K562 (cell line): ENCODE measurements around the gene PPOX. TPM values are rescaled to one million over a fixed set of nuclear protein-coding genes. Genes with fewer than 3 reads are reported as not detected.

ENCODE experiments used
- CHD1 ChIP-seq: fragments of 200-600 bp; sonication (generic); IDR thresholded peaks from one replicate; pipeline ENCODE4 v1.6.1; 2012; ENCODE audit warnings: mild to moderate bottlenecking, moderate library complexity, low read length, inconsistent platforms
- HIVEP1 ChIP-seq: fragments of 250-450 bp; sonication (Bioruptor Pico); IDR thresholded peaks from 2 replicates; pipeline ENCODE4 v1.4.0; 2020; ENCODE audit warnings: mild to moderate bottlenecking
- L3MBTL2 ChIP-seq: fragments of 450-650 bp; IDR thresholded peaks from 2 replicates; pipeline ENCODE4 v1.6.1; 2016; ENCODE audit warnings: mild to moderate bottlenecking, moderate library complexity
- MTA2 ChIP-seq: fragments of 450-650 bp; IDR thresholded peaks from 2 replicates; pipeline ENCODE4 v1.6.1; 2016; ENCODE audit warnings: low read depth
- NFRKB ChIP-seq: fragments of 450-650 bp; IDR thresholded peaks from 2 replicates; pipeline ENCODE4 v1.6.1; 2016; ENCODE audit warnings: low read depth
- POLR2G ChIP-seq: fragments of 200-400 bp; formaldehyde crosslinking; IDR thresholded peaks from 2 replicates; pipeline ENCODE4 v1.6.1; 2017; ENCODE audit warnings: low read depth, mild to moderate bottlenecking, antibody characterized with exemption, low read length, moderate library complexity
- SRSF9 ChIP-seq: fragments of 200-400 bp; formaldehyde crosslinking; IDR thresholded peaks from 2 replicates; pipeline ENCODE4 v1.6.1; 2017; ENCODE audit warnings: low read depth, low read length, borderline replicate concordance
- XRCC4 ChIP-seq: IDR thresholded peaks from one replicate; pipeline ENCODE4 v1.6.1; 2011; ENCODE audit not compliant: insufficient read depth, insufficient read length; ENCODE audit errors: extremely low read depth
- ZEB2 ChIP-seq: fragments of 450-650 bp; IDR thresholded peaks from 2 replicates; pipeline ENCODE4 v1.6.1; 2016
- ZFP91 ChIP-seq: sonication (generic); formaldehyde crosslinking; IDR thresholded peaks from 2 replicates; pipeline ENCODE4 v1.8.0; 2022; ENCODE audit warnings: mild to moderate bottlenecking, missing genetic modification reagents
- ZNF384 ChIP-seq: IDR thresholded peaks from 2 replicates; pipeline ENCODE4 v1.6.1; 2012; ENCODE audit warnings: low read depth, low read length, improper control_type of control experiment
- polyA plus RNA-seq, 8 experiments: library from polyadenylated mRNA; depleted of rRNA in 4 of 8; stranded (reverse) in 5 of 8; unstranded in 3 of 8; fragments of >200 nt; fragmentation: Nextera tagmentation in 2 of 8; fragmentation: Illumina TruSeq in 1 of 8; extraction: Ambion mirVana in 2 of 8; extraction: Trizol in 1 of 8; gene quantifications; 2 replicates each; pipeline versions ENCODE4 v1.2.1 to v1.2.3, GENCODE V29; 2011 to 2014; ENCODE audit warnings: inconsistent platforms in 1 of 8, missing spikeins in 1 of 8
- total RNA-seq, 7 experiments: library from RNA; depleted of rRNA in 6 of 7; stranded (reverse); fragments of >200 nt in 6 of 7; fragmentation: Illumina TruSeq in 2 of 7; extraction: Trizol in 2 of 7; gene quantifications; 2 replicates each; pipeline versions ENCODE4 v1.2.1 to v1.2.3, GENCODE V29; 2011 to 2021; ENCODE audit warnings: low replicate concordance in 1 of 7
- TF ChIP-seq, protein P1 (sequence below), 2 experiments: fragments of 450-650 bp in 1 of 2; sonication (generic) in 1 of 2; formaldehyde crosslinking in 1 of 2; IDR thresholded peaks; 2 replicates each; pipeline versions ENCODE4 v1.7.1 to v1.9.0; 2016 to 2022; ENCODE audit warnings: inconsistent platforms in 1 of 2, mild to moderate bottlenecking in 1 of 2, missing genetic modification reagents in 1 of 2
- TF ChIP-seq, protein P2 (sequence below): fragments of 450-650 bp; IDR thresholded peaks from 2 replicates; pipeline ENCODE4 v1.7.0; 2016; ENCODE audit warnings: borderline replicate concordance

PPOX gene
- total and polyA plus RNA-seq, 9 of the 15 experiments (the other 6 are each of a cell fraction or from before 2014, with no cell fraction given), result 17.0 to 57.1 (median 38.9) TPM

DNA sequence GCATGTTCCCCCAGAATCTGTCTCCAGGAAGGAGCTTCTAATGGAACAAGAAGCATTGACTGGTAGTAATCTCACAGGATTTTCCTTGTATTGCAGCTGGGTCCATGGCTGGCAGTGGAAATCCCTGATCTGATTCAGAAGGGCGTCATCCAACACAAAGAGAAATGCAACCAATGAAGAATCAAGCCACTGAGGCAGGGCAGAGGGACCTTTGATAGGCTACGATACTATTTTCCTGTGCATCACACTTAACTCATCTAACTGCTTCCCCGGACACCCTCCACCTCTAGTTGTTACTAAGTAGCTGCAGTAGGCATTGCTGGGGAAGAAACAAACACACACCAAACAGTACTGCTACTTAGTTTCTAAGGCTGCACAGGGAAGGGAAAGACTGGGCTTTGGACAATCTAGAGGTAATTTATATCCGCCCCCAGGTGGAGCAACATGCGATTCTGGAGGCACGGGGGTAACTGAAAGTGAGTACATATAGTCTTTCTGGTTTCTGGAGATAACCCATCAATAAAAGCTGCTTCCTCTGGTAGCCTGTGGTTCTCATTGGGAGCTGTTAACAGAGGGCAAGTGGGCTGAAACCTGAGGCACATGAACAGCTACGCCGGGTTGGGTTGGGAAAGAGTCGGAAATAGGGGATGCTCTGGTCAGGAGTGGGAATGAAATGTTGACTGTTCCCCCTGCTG, 7.8 kb upstream of the PPOX start (continued):
- TF ChIP-seq, protein P1, sequence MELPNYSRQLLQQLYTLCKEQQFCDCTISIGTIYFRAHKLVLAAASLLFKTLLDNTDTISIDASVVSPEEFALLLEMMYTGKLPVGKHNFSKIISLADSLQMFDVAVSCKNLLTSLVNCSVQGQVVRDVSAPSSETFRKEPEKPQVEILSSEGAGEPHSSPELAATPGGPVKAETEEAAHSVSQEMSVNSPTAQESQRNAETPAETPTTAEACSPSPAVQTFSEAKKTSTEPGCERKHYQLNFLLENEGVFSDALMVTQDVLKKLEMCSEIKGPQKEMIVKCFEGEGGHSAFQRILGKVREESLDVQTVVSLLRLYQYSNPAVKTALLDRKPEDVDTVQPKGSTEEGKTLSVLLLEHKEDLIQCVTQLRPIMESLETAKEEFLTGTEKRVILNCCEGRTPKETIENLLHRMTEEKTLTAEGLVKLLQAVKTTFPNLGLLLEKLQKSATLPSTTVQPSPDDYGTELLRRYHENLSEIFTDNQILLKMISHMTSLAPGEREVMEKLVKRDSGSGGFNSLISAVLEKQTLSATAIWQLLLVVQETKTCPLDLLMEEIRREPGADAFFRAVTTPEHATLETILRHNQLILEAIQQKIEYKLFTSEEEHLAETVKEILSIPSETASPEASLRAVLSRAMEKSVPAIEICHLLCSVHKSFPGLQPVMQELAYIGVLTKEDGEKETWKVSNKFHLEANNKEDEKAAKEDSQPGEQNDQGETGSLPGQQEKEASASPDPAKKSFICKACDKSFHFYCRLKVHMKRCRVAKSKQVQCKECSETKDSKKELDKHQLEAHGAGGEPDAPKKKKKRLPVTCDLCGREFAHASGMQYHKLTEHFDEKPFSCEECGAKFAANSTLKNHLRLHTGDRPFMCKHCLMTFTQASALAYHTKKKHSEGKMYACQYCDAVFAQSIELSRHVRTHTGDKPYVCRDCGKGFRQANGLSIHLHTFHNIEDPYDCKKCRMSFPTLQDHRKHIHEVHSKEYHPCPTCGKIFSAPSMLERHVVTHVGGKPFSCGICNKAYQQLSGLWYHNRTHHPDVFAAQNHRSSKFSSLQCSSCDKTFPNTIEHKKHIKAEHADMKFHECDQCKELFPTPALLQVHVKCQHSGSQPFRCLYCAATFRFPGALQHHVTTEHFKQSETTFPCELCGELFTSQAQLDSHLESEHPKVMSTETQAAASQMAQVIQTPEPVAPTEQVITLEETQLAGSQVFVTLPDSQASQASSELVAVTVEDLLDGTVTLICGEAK (IDR thresholded peaks at IDR 0.05), result no peak
- TF ChIP-seq, protein P1 (CRISPR knock-in tag; IDR thresholded peaks at IDR 0.05), result no peak
- TF ChIP-seq L3MBTL2 (no peak), CHD1 (no peak), POLR2G (no peak), HIVEP1 (CRISPR knock-in tag) (no peak), ZEB2 (no peak), SRSF9 (no peak), ZNF384 (no peak), MTA2 (no peak), ZFP91 (CRISPR knock-in tag) (no peak), NFRKB (no peak), XRCC4 (no peak)
- TF ChIP-seq, protein P2, sequence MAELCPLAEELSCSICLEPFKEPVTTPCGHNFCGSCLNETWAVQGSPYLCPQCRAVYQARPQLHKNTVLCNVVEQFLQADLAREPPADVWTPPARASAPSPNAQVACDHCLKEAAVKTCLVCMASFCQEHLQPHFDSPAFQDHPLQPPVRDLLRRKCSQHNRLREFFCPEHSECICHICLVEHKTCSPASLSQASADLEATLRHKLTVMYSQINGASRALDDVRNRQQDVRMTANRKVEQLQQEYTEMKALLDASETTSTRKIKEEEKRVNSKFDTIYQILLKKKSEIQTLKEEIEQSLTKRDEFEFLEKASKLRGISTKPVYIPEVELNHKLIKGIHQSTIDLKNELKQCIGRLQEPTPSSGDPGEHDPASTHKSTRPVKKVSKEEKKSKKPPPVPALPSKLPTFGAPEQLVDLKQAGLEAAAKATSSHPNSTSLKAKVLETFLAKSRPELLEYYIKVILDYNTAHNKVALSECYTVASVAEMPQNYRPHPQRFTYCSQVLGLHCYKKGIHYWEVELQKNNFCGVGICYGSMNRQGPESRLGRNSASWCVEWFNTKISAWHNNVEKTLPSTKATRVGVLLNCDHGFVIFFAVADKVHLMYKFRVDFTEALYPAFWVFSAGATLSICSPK, result no peak
